Astrocyte (in vitro differentiated cells and primary cell): ENCODE results near the gene ZNF407. TPM values are rescaled to one million over a fixed set of nuclear protein-coding genes. Genes with fewer than 3 reads are reported as not detected.

Source experiments
- DNase-seq: peaks from one replicate; pipeline ENCODE4 v3.0.0-alpha.2; 2010; ENCODE audit warnings: low read depth
- FAIRE-seq: peaks from 2 replicates; lab custom pipeline; 2011; peaks lifted over from hg19 to GRCh38; lab: Jason Lieb, UNC
- H2AFZ ChIP-seq: 2 replicates; pipeline ENCODE4 v1.6.0; 2012; ENCODE audit warnings: low read depth, low read length, inconsistent platforms
- H3K27ac ChIP-seq: 2 replicates; pipeline ENCODE4 v1.5.1; 2011; ENCODE audit warnings: low read depth, low read length, inconsistent platforms
- H3K27me3 ChIP-seq: 2 replicates; pipeline ENCODE4 v1.6.0; 2011; ENCODE audit warnings: low read length, inconsistent platforms; ENCODE audit not compliant: insufficient read depth
- H3K36me3 ChIP-seq: 2 replicates; pipeline ENCODE4 v1.5.1; 2011; ENCODE audit warnings: low read length, inconsistent platforms; ENCODE audit not compliant: insufficient read depth
- H3K4me1 ChIP-seq: 2 replicates; pipeline ENCODE4 v1.5.1; 2011; ENCODE audit warnings: low read length, inconsistent platforms; ENCODE audit not compliant: insufficient read depth
- H3K4me2 ChIP-seq: 2 replicates; pipeline ENCODE4 v1.6.0; 2012; ENCODE audit warnings: low read length, inconsistent platforms
- H3K4me3 ChIP-seq: 2 replicates; pipeline ENCODE4 v1.5.1; 2011; ENCODE audit warnings: low read depth, mild to moderate bottlenecking, low read length, inconsistent platforms; ENCODE audit not compliant: insufficient read depth
- H3K79me2 ChIP-seq: 2 replicates; pipeline ENCODE4 v1.6.0; 2012; ENCODE audit warnings: mild to moderate bottlenecking, low read length, inconsistent platforms; ENCODE audit not compliant: insufficient read depth
- H3K9ac ChIP-seq: 2 replicates; pipeline ENCODE4 v1.6.0; 2012; ENCODE audit warnings: mild to moderate bottlenecking, low read length, inconsistent platforms
- H3K9me3 ChIP-seq: 2 replicates; pipeline ENCODE4 v1.5.1; 2012; ENCODE audit warnings: low read depth, mild to moderate bottlenecking, low read length, inconsistent platforms; ENCODE audit not compliant: insufficient read depth
- H4K20me1 ChIP-seq: 2 replicates; pipeline ENCODE4 v1.6.0; 2012; ENCODE audit warnings: low read length, inconsistent platforms; ENCODE audit not compliant: insufficient read depth
- H3K27ac Mint-ChIP-seq: one replicate; pipeline ENCODE4 v1.8.0; 2021; ENCODE audit warnings: mild to moderate bottlenecking, mixed read lengths; ENCODE audit not compliant: unreplicated experiment
- H3K27me3 Mint-ChIP-seq: one replicate; pipeline ENCODE4 v1.8.0; 2021; ENCODE audit warnings: low read depth, mixed read lengths; ENCODE audit not compliant: unreplicated experiment
- H3K36me3 Mint-ChIP-seq: one replicate; pipeline ENCODE4 v1.8.0; 2021; ENCODE audit warnings: low read depth, mixed read lengths; ENCODE audit not compliant: unreplicated experiment
- H3K4me1 Mint-ChIP-seq: one replicate; pipeline ENCODE4 v1.8.0; 2021; ENCODE audit warnings: low read depth, mixed read lengths; ENCODE audit not compliant: unreplicated experiment
- H3K4me3 Mint-ChIP-seq: one replicate; pipeline ENCODE4 v1.8.0; 2021; ENCODE audit warnings: mild to moderate bottlenecking, moderate library complexity, mixed read lengths; ENCODE audit not compliant: unreplicated experiment
- H3K9me3 Mint-ChIP-seq: one replicate; pipeline ENCODE4 v1.8.0; 2021; ENCODE audit warnings: mild to moderate bottlenecking, mixed read lengths; ENCODE audit not compliant: unreplicated experiment
- EZH2 ChIP-seq: IDR thresholded peaks from 2 replicates; pipeline ENCODE4 v1.6.1; 2012; ENCODE audit warnings: mild to moderate bottlenecking, low read length, inconsistent platforms; ENCODE audit not compliant: insufficient read depth
- total RNA-seq: library from RNA; stranded (reverse); gene quantifications from 2 replicates; pipeline ENCODE4 v1.2.1, GENCODE V29; 2021
- TF ChIP-seq, protein P1 (sequence below): IDR thresholded peaks from 2 replicates; pipeline ENCODE4 v1.5.1; 2011; ENCODE audit warnings: low read depth, mild to moderate bottlenecking, inconsistent platforms, low read length, moderate library complexity; ENCODE audit not compliant: insufficient read depth

The ZNF407 gene
- total RNA-seq, 1 donor from 2014 or later, result 13.8 TPM

DNA sequence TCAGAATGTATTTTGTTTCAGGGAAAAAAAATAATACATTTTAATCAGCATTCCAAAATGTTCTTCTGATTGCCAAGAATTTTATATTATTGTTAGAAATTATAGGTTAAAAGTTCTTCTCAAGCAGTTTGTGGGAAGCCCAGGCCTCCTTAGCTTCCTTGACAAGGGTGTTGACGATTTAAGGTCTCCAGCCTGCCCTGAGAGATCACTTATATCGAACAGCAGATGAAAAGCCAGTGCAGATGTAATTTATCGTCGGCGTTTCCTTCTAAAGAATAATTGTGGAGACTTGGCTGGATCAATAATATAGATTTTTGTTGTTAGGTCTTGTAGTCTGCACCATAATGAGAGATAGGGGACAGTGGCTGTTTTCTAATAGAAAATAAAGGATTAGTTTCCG is 280.6 kb downstream of the ZNF407 start:
- TF ChIP-seq, protein P1, sequence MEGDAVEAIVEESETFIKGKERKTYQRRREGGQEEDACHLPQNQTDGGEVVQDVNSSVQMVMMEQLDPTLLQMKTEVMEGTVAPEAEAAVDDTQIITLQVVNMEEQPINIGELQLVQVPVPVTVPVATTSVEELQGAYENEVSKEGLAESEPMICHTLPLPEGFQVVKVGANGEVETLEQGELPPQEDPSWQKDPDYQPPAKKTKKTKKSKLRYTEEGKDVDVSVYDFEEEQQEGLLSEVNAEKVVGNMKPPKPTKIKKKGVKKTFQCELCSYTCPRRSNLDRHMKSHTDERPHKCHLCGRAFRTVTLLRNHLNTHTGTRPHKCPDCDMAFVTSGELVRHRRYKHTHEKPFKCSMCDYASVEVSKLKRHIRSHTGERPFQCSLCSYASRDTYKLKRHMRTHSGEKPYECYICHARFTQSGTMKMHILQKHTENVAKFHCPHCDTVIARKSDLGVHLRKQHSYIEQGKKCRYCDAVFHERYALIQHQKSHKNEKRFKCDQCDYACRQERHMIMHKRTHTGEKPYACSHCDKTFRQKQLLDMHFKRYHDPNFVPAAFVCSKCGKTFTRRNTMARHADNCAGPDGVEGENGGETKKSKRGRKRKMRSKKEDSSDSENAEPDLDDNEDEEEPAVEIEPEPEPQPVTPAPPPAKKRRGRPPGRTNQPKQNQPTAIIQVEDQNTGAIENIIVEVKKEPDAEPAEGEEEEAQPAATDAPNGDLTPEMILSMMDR, result no peak
- no peak for TF ChIP-seq EZH2

GRCh38 chr18:74880706-74881278 is 283.1 kb downstream of the ZNF407 start:
- H3K36me3 ChIP-seq, result peaks cover 6% of the 10 kb centered on the region
- no peak overlapping the region for H3K4me2 ChIP-seq
- no peak overlapping the region for H3K27ac ChIP-seq
- DNase-seq (no peak), FAIRE-seq (no peak)
- no peaks in the 10 kb centered on the region for H3K4me1 ChIP-seq
- H3K9me3 ChIP-seq, result no peaks in the 10 kb centered on the region
- Mint-ChIP-seq H3K4me3 (no peak overlapping the region), H3K4me1 (no peaks in the 10 kb centered on the region), H3K27ac (no peak overlapping the region), H3K36me3 (peaks cover 9% of the 10 kb centered on the region), H3K27me3 (no peaks in the 10 kb centered on the region), H3K9me3 (peaks cover 2% of the 10 kb centered on the region)
- H4K20me1 ChIP-seq, result no peaks in the 10 kb centered on the region
- H3K4me3 ChIP-seq, result no peak overlapping the region
- TF ChIP-seq, protein P1, result no peak
- TF ChIP-seq EZH2, result no peak
- no peaks in the 10 kb centered on the region for H3K79me2 ChIP-seq
- no peaks in the 10 kb centered on the region for H3K27me3 ChIP-seq
- no peak overlapping the region for H2AFZ ChIP-seq
- no peak overlapping the region for H3K9ac ChIP-seq

More for the DNA sequence above, 280.6 kb downstream of the ZNF407 start:
- H3K27me3 ChIP-seq, result no peaks in the 10 kb centered on the region
- H3K4me3 ChIP-seq, result no peak overlapping the region
- no peak for FAIRE-seq
- no peak overlapping the region for H2AFZ ChIP-seq
- no peaks in the 10 kb centered on the region for H3K4me1 ChIP-seq
- no peak for DNase-seq
- Mint-ChIP-seq H3K4me1 (no peaks in the 10 kb centered on the region), H3K27ac (no peak overlapping the region), H3K9me3 (peaks cover 2% of the 10 kb centered on the region), H3K4me3 (no peak overlapping the region), H3K27me3 (no peaks in the 10 kb centered on the region), H3K36me3 (peaks cover 9% of the 10 kb centered on the region)
- no peak overlapping the region for H3K9ac ChIP-seq
- no peak overlapping the region for H3K27ac ChIP-seq
- H3K4me2 ChIP-seq, result no peak overlapping the region
- peaks cover 3% of the 10 kb centered on the region for H3K36me3 ChIP-seq
- H3K79me2 ChIP-seq, result no peaks in the 10 kb centered on the region
- H4K20me1 ChIP-seq, result no peaks in the 10 kb centered on the region
- no peaks in the 10 kb centered on the region for H3K9me3 ChIP-seq

GRCh38 chr18:74892066-74892627 is 294.5 kb downstream of the ZNF407 start:
- Mint-ChIP-seq H3K27ac (no peak overlapping the region), H3K36me3 (no peaks in the 10 kb centered on the region), H3K9me3 (no peaks in the 10 kb centered on the region), H3K4me3 (no peak overlapping the region), H3K4me1 (peaks cover 7% of the 10 kb centered on the region), H3K27me3 (no peaks in the 10 kb centered on the region)
- H3K9ac ChIP-seq, result no peak overlapping the region
- DNase-seq (no peak), FAIRE-seq (no peak)
- H3K27me3 ChIP-seq, result no peaks in the 10 kb centered on the region
- H3K79me2 ChIP-seq, result no peaks in the 10 kb centered on the region
- H3K4me1 ChIP-seq, result no peaks in the 10 kb centered on the region
- no peak overlapping the region for H2AFZ ChIP-seq
- no peak overlapping the region for H3K27ac ChIP-seq
- no peaks in the 10 kb centered on the region for H3K9me3 ChIP-seq
- TF ChIP-seq, protein P1, result no peak
- no peak for TF ChIP-seq EZH2
- no peaks in the 10 kb centered on the region for H4K20me1 ChIP-seq
- no peak overlapping the region for H3K4me2 ChIP-seq
- H3K36me3 ChIP-seq, result no peaks in the 10 kb centered on the region
- no peak overlapping the region for H3K4me3 ChIP-seq
